ENCODE results near the gene ENO3. TPM values are rescaled to one million over a fixed set of nuclear protein-coding genes. Genes with fewer than 3 reads are reported as not detected.

Gene ENO3
- total and polyA plus RNA-seq, 2 donors (not counting 3 experiments of a cell fraction or from before 2014, with no cell fraction given) = 5.5 to 5.9 TPM

- CTCF ChIA-PET = interaction anchor here (0.6 to 4.6 kb wide), 23 partner anchors 8 to 452 kb away, joined by 3 to 50 read pairs (median 4); partner anchors contain the start of genes INCA1, KIF1C, RNF167 and SLC25A11
- peak within 1 kb of the TSS; percentile 58 to 76 (median 60) for H3K4me3 ChIP-seq (replicated peaks in 1 of 3; ENCODE audit: insufficient read depth in 1 of 3, low read depth in 1 of 3, low read length in 3 of 3)
- TF ChIP-seq MYC (IDR thresholded peaks at IDR 0.05; ENCODE audit: low read depth, low read length) = peak; percentile 34
- no peak for TF ChIP-seq FOS (IDR thresholded peaks at IDR 0.05; ENCODE audit: borderline replicate concordance, insufficient read depth, low read length)
- TF ChIP-seq POLR2AphosphoS5 (IDR thresholded peaks at IDR 0.05; ENCODE audit: insufficient read depth, low read depth, low read length) = peak; percentile 74
- TF ChIP-seq JUN (IDR thresholded peaks at IDR 0.05; ENCODE audit: borderline replicate concordance, insufficient read depth, insufficient read length, low read depth) = no peak
- peak; percentile 64 to 81 for TF ChIP-seq CTCF (IDR thresholded peaks at IDR 0.05; ENCODE audit: extremely low read depth in 1 of 2, insufficient read depth in 1 of 2, low read depth in 1 of 2, low read length in 2 of 2)
- no peak for TF ChIP-seq EZH2 (IDR thresholded peaks at IDR 0.05; ENCODE audit: borderline replicate concordance, low read depth, low read length, severe bottlenecking)
- TF ChIP-seq MAX (IDR thresholded peaks at IDR 0.05; ENCODE audit: insufficient read depth, insufficient read length) = no peak
- TF ChIP-seq POLR2A (IDR thresholded peaks at IDR 0.05; ENCODE audit: low read depth, low read length) = peak; percentile 70
- no peak for TF ChIP-seq GATA2 (IDR thresholded peaks at IDR 0.05; ENCODE audit: insufficient read depth, insufficient read length, low read depth, low read length)
- dilution Hi-C loops (cut with MboI; ENCODE audit: extremely low pct_ligation_motif_present, low sequenced_read_pairs) = no loop called here
- H3K79me2 ChIP-seq (ENCODE audit: control insufficient read depth, insufficient read depth, low read length) = peaks cover 18% of the 10 kb centered on the region
- intact Hi-C loops (cut with micrococcal nuclease) = loop anchor here (1.0 to 2.0 kb wide), 5 partner anchors 10 to 78 kb away; partner anchors contain the start of genes INCA1, KIF1C, RNF167 and SLC25A11
- H3K27ac ChIP-seq (ENCODE audit: insufficient read depth, low read depth, low read length) = peak within 1 kb of the TSS; percentile 66
- no peaks in the 10 kb centered on the region for H4K20me1 ChIP-seq (replicated peaks; ENCODE audit: control insufficient read depth, extremely low read depth, insufficient read depth, low read length)
- H3K4me2 ChIP-seq (ENCODE audit: insufficient read depth, low read length) = peak within 1 kb of the TSS; percentile 84
- no peaks in the 10 kb centered on the region for H3K9me3 ChIP-seq (replicated peaks; ENCODE audit: control insufficient read depth, insufficient read depth, low read length)
- TSS peak; percentile 38 for BruUV-seq (replicated peaks)
- peak within 1 kb of the TSS; percentile 52 for H3K9ac ChIP-seq (replicated peaks; ENCODE audit: extremely low read depth, insufficient read depth, low read length)
- FAIRE-seq (peak; percentile 89), DNase-seq (ENCODE audit: low read depth, low spot score) (peak; percentile 83)
- H3K36me3 ChIP-seq (ENCODE audit: control insufficient read depth in 2 of 2, extremely low read depth in 1 of 2, insufficient read depth in 2 of 2, low read length in 2 of 2) = peaks cover 2 to 9% of the 10 kb centered on the region in 2 experiments
- H3K9me1 ChIP-seq (replicated peaks; ENCODE audit: control insufficient read depth, extremely low read depth, insufficient read depth, low read length) = no peaks in the 10 kb centered on the region
- POLR2A ChIA-PET = interaction anchor here (0.9 kb wide), 1 partner anchor 10 kb away, joined by 4 read pairs; the partner anchor contains the start of genes INCA1 and KIF1C
- peak within 1 kb of the TSS; percentile 96 for H2AFZ ChIP-seq (ENCODE audit: low read depth, low read length)
- no peaks in the 10 kb centered on the region for H3K27me3 ChIP-seq (ENCODE audit: control insufficient read depth in 2 of 2, insufficient read depth in 2 of 2, low read length in 2 of 2)
- H3K4me1 ChIP-seq (ENCODE audit: control insufficient read depth, extremely low read depth, insufficient read depth, low read length) = peaks cover 24% of the 10 kb centered on the region
These were observed 36.2 kb downstream of the ENO3 start, which contains the start of gene CAMTA2 for GRCh38 chr17:4986951-4987766. Gene CAMTA2 (minus strand): TSS chr17:4987675. CDS start chr17:4986222, 1,453 bp downstream.

Data from endothelial cell of umbilical vein (primary cell).